GM19023 (cell line): ENCODE data around the gene MSANTD1.

Source experiments
- ATAC-seq: cut with Tn5 transposase; IDR thresholded peaks from one replicate; pipeline ENCODE4 v1.9.1; 2021; ENCODE audit warnings: mild to moderate bottlenecking, moderate library complexity; ENCODE audit not compliant: unreplicated experiment

Gene MSANTD1

DNA sequence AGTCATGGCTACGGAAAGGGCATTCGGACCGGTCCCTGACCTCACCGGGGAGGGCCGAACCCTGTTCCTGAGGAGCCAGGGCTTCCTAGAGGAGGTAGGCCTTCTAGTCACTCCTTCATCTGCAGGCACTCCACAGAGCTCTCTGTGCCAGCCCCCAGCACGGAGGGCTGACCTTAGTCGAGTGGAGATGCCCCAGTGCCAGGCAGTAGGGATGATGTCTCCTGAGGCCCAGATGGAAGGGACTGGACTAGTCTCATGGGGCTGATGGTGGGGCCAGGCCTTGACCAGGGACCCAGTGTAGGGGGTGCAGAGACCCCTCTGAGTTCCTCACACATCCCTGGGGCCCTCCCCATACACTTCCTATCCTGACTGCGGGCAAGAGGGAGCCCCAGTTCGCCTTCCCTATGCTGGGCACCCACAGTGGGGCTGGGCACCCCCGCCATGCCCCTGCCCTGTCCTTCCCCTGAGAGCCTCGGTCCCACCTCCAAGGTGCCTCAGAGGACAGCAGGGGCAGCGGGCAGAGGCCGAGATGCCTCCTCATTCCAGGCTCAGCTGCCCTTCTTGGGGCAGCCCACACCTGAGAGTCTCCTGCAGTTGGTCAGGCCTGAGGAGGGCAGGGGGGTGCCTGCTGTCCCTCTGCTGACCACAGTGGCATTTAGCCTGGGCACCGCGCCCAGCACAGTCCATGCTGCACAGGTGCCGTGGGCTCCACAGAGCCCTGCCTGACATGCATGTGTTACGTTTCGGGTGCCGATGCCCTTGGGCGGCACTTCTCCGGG lies 1.4 kb upstream of the MSANTD1 start:
- ATAC-seq: no peak

DNA sequence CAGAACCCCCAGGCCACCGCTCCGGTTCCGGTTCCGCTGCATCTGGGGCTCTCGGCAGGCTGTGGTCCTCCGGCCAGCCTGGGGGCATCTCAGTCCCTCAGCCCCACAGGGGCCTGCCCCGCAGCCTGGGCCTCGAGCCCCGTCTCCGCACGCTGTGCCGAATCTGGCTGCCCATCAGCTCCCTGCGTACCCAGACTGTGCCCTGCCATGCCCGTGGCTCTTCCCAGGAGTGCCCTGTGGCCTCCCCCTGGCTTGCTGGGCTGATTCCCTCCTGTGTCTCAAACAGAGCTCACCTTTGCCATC lies 830 bp upstream of the MSANTD1 start:
- ATAC-seq: no peak

- ATAC-seq: no peak
Measured at GRCh38 chr4:3249711-3250437, 915 bp downstream of the MSANTD1 start.

DNA sequence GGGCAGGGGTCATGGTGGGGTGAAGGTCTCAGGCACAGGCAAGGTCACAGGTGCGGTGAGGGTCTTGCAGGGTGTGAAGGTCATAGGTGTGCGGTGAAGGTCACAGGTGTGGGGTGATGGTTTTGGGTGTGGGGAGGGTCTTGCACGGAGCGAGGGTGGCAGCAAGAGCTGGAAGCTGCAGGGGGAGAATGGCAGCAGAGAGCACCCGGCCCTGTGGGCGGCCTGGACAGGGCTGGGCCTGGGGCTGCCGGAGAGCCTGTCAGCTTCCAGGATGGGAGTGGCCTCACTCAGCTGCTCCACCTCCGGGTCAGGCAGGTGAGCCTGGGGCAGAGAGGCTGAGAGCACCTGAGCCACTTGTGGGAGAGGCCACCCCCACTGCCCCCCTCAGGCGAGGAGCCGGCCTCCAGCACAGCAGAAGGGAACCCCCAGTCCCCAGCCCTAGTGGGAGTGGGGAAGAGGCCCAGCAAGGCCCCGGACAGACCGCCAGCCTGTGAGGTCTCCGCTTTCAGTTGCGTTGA lies 1.5 kb downstream of the MSANTD1 start:
- no peak for ATAC-seq

- ATAC-seq: no peak
Measured at GRCh38 chr4:3250956-3251690, 2.2 kb downstream of the MSANTD1 start.

GRCh38 chr4:3251691-3252479 lies 2.9 kb downstream of the MSANTD1 start:
- no peak for ATAC-seq

DNA sequence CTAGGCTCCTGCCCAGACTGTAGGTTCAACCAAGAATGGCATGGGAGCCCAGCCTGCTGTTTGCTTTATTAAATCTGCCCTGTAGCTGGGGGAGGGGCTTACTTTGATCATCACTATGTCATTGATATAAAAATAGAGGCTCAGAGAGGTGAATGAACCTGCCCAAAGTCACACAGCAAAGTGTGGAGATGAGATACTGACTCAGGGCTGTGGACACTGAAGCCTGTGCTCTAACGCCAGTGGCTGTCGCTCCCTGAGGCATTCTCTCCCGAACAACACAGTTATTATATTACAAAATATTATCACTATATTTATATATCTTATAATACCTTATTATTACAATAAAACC lies 3.5 kb downstream of the MSANTD1 start:
- no peak for ATAC-seq

GRCh38 chr4:3252831-3253641 lies 4.1 kb downstream of the MSANTD1 start:
- no peak for ATAC-seq

- no peak for ATAC-seq
Measured at GRCh38 chr4:3253808-3254207, 4.8 kb downstream of the MSANTD1 start.

DNA sequence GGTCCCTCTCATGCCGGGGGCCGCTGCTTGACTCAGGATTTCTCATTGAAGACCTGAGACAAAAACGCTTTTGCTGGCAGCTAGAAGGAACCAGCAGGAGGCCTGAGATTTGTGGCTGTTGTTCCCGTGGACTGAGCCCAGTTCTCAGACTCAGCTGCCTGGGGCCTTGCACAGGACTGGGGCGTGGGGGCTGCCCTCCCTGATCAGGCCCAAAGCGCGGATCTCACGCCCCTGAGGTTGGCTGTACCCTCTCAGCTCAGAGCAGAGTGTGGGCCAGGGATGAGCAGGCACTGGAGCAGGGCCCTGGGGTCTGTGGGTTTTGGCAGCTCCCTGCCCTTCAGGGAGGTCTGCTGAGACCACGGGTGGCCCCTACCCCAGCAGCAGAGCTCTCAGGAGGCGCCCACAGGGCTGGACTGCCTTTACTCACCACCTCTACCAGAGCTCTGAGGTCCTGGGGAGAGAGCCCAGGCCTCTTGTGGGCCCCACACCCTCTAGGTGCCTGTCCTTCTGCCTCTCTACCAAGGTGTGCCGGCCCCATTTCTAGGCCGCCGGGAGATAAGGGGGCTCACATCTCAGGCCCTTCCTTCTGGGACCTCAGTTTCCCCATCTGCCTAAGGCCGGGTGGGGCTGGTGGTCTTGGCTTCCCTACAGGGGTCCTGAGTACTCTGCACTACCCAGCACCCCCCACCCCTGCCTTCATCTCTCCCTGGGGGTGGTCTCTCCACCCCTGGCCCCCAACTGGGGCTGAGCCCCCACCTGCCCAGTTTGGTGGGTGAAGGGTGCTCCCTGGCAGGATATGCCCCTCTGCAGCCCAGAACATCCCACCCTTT lies 5.6 kb downstream of the MSANTD1 start:
- no peak for ATAC-seq

- ATAC-seq: no peak
Measured at GRCh38 chr4:3255611-3256186, 6.7 kb downstream of the MSANTD1 start.

- no peak for ATAC-seq
Measured at GRCh38 chr4:3256230-3257102, 7.5 kb downstream of the MSANTD1 start.

DNA sequence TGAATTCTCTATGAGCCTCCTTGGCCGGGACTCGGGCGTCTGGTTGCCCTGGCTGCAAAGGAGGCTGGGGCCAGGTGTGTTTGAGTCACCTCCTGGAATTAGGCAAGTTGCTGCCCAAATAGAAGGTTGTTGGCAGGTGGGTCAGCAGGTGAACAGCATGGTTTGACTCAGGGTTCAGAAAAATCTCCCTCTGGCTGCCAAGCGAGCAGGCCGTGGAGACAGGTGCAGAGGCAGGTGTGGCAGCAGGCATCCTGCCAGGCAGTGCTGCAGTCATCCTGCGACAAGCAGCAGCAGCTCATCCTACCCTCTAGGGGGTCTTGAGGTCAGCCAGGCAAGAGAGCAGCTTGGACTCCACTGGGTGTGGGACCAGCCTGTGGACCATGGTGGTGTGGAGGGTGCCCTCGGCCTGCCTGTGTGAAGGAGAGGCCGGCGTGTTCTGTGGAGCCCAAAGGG lies 8.2 kb downstream of the MSANTD1 start:
- no peak for ATAC-seq

DNA sequence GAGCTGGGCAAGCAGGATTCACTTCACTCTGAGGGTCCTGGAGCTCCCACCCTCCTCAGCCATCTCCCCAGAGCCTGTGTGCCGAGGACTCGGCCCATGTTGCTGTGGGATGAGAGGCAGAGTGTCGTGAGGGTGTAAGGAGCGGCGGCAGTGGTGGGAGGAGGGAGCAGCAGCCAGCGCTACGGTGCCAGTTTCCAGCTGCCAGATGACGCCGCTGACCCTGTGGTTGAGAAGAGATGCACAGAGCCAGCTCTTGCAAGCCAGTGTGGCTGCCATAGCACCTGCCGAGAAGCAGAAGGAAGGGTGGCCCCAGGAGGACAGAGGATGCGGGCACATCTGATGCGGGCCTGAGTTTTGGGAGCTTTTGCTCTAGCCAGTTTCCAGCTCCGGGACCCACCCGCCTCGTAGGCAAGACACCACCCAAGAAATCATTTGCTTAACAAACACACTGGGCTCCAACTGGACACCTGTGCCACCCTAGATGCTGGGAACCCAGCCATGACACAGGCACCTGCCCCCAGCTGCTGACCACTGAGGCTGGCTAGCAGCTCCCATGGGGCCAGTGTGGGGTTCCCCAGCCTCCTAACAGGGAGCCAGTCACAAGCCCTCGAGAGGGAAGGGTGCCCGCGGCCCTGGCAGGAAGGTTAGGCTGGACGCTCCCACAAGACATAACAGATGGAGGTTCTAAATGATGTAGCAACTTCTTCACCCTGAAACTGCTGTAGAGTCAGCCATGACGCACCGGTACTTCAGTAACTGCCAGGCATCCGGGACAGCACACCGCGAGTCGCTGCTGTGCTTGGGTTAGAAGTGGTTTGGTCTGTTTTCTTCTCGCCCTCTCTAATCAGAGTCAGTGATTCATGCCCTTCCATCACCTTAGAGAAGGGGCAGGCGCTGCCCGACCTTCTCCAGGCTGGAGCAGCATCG lies 8.9 kb downstream of the MSANTD1 start:
- no peak for ATAC-seq

DNA sequence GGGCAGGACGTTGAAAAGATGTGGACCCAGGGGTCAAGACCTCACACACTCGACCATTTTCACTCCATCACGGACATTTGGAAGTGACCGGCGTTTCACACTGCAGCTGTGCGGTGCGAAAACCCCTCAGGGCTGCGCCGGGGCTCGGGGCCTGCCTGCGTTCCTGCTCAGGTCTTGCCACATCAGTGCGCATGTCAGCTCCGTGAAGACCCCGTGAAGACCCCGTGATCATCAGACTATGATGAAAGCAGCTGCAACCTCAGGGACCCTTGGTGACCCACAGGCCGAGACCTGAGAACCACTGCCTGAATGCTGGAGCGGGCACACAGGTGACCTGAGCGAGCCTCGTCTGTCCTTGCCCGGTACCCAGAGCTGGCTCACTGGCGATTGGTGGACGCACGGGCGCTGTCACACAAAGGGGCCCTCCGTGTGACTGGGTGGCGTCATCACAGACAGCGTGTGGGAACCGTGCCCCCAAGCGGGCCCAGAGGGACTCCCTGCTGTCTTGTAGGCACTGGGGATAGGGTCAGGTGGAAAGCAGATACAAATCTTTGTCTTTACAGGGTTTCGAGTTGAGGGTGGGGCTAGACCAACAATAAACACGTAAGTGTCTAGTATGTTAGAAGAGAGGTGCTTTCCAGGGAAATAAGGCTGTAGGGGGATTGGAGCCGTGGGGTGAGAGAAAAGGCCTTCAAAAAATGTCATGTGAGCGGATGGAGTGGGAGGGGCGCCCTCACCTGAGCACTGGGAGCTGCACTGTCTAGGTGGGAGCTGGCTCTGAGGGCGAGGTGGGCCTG lies 12.7 kb downstream of the MSANTD1 start:
- no peak for ATAC-seq
